ENCODE data around the gene COL5A2.

Gene COL5A2

GRCh38 chr2:188984065-188984491, 195.5 kb downstream of the COL5A2 start:
- CTCF ChIA-PET = interaction anchor here (0.5 to 0.7 kb wide), 3 partner anchors 364 to 1201 kb away, joined by 3 to 4 read pairs (median 3); no protein-coding TSS in a partner anchor
- no peak for DNase-seq (ENCODE audit: low spot score)
- TF ChIP-seq CTCF (conservative IDR thresholded peaks at IDR 0.05; ENCODE audit: low read depth) = no peak
- no peak overlapping the region for H3K27ac ChIP-seq
- POLR2A ChIA-PET (ENCODE audit: low non-redundant PET) = no interaction called here

- peak; percentile 17; the same call in 1 of the 2 replicates for TF ChIP-seq CTCF (conservative IDR thresholded peaks at IDR 0.05; ENCODE audit: low read depth)
- POLR2A ChIA-PET (ENCODE audit: low non-redundant PET) = no interaction called here
- CTCF ChIA-PET = interaction anchor here (0.6 to 0.8 kb wide), 4 partner anchors 365 to 729 kb away, joined by 3 to 4 read pairs (median 3); no protein-coding TSS in a partner anchor
- no peak for DNase-seq (ENCODE audit: low spot score)
- no peak overlapping the region for H3K27ac ChIP-seq
Measured at GRCh38 chr2:188983427-188984064, 196.0 kb downstream of the COL5A2 start.
